Adipocyte (in vitro differentiated cells): ENCODE results near the gene CALML3.

Experiments used
- DNase-seq: peaks from one replicate; pipeline ENCODE4 v3.0.0-alpha.2; 2015; ENCODE audit warnings: low read depth
- H3K27me3 ChIP-seq: replicated peaks from 2 replicates; pipeline ENCODE4 v1.7.0; 2013; ENCODE audit warnings: mild to moderate bottlenecking, low read length, moderate library complexity; ENCODE audit not compliant: control insufficient read depth, insufficient read depth
- H3K36me3 ChIP-seq: 2 replicates; pipeline ENCODE4 v1.7.0; 2013; ENCODE audit warnings: low read length, mild to moderate bottlenecking, moderate library complexity; ENCODE audit not compliant: control insufficient read depth, insufficient read depth, severe bottlenecking
- H3K4me1 ChIP-seq: 2 replicates; pipeline ENCODE4 v1.7.0; 2013; ENCODE audit warnings: mild to moderate bottlenecking, low read length, moderate library complexity; ENCODE audit not compliant: control insufficient read depth, insufficient read depth
- H3K4me3 ChIP-seq: 2 replicates; pipeline ENCODE4 v1.7.0; 2013; ENCODE audit warnings: mild to moderate bottlenecking, low read length, moderate library complexity
- H3K9ac ChIP-seq: 2 replicates; pipeline ENCODE4 v1.7.0; 2013; ENCODE audit warnings: mild to moderate bottlenecking, low read length, moderate library complexity
- H3K9me3 ChIP-seq: 2 replicates; pipeline ENCODE4 v1.7.0; 2013; ENCODE audit warnings: mild to moderate bottlenecking, low read length, moderate library complexity; ENCODE audit not compliant: control insufficient read depth

CALML3 gene

DNA sequence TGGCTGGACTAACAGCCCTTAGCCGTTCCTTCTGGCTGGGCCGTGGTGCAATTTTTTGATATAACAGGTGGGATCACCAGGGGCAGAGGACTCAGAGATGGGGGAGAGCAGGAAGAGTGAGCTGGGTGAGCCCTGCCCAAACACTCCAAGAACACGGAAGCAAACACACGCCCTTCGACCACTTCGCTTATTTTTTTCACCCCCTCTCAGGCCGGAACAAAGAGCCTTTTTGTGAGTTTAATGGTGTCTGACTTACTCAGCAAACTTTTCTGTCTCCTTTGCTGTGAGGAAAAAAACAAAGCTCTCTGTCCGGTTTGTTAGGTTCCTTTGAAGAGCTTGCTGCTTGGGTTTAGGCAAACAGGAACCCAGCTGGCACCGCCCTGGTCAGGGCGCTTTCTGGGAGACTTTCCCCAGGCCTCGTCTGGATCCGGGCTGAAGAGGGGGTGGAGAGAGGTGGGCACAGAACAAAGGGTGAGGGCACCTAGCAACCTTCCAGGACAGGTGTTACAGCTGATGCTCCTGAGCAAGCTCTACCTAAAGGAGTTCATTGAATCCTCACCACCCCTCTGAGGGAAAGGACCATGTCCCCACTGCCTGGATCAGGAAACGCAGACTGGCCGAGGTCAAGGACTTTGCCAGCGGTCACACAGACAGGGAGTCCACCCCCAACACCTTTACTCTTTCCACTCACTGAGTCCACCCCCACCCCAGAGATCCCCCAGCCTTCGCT lies 23.3 kb downstream of the CALML3 start:
- no peak for DNase-seq
- Histone ChIP-seq H3K36me3 (no peaks in the 10 kb centered on the region), H3K9ac (no peak overlapping the region), H3K9me3 (peaks cover 10% of the 10 kb centered on the region), H3K27me3 (no peaks in the 10 kb centered on the region), H3K4me3 (peak overlapping the region; percentile 23), H3K4me1 (peaks cover 37% of the 10 kb centered on the region)

DNA sequence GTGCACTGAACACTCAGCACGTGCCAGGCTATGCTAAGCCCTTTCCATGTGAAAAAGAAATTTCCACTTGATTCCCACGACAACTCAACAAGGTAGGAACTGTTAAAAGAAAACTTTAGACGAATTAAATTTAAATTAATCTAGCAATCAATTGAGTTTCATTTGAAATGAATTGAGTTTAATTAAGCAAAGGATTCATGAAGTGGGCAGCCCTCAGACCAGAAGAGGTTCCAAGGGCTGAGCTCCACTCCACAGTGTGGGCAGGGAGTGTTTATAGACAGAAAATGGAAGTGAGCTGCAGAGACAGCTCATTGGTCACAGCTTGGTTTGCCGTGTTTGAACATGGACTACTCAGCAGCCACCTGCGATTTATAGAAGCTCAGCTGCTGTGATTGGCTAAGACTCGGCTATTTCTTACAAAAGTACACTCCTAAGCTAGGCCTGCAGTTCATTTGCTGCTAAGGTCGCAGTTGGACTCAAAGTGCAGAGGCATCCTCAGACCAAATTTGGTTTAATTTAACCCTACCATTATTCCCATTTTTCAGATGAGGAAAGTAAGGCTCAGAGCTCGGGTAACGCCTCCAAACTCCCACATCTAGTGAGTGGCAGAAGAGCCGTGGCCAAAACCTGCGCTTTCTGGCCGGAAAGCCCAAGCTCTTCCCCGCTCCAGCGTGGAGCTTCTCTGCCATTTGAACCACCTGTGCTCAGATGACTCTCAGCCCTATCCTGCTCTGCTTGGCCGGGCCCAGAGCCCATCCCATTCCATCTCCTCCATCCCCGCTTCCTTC lies 24.9 kb downstream of the CALML3 start:
- no peaks in the 10 kb centered on the region for H3K9me3 ChIP-seq
- DNase-seq = no peak
- H3K4me3 ChIP-seq = no peak overlapping the region
- peaks cover 37% of the 10 kb centered on the region for H3K4me1 ChIP-seq
- no peaks in the 10 kb centered on the region for H3K36me3 ChIP-seq
- no peak overlapping the region for H3K9ac ChIP-seq
- no peaks in the 10 kb centered on the region for H3K27me3 ChIP-seq

DNA sequence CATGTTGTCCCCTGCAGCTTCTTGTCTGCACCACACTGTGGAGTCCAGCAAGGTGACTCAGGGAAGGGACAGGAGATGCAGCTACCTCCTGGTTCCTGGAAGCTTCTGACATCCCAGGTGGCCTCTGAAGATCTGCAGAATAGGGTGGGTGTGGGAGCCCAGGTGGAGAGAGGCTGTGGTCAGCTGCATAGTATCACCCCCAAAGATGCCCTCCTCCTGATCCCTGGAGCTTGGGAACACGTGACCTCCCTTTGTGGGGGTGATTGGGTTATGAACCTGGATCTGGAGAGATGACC lies 25.4 kb downstream of the CALML3 start:
- H3K36me3 ChIP-seq = no peaks in the 10 kb centered on the region
- H3K9me3 ChIP-seq = no peaks in the 10 kb centered on the region
- no peak for DNase-seq
- peaks cover 35% of the 10 kb centered on the region for H3K4me1 ChIP-seq
- no peak overlapping the region for H3K4me3 ChIP-seq
- H3K27me3 ChIP-seq = no peaks in the 10 kb centered on the region
- no peak overlapping the region for H3K9ac ChIP-seq

DNA sequence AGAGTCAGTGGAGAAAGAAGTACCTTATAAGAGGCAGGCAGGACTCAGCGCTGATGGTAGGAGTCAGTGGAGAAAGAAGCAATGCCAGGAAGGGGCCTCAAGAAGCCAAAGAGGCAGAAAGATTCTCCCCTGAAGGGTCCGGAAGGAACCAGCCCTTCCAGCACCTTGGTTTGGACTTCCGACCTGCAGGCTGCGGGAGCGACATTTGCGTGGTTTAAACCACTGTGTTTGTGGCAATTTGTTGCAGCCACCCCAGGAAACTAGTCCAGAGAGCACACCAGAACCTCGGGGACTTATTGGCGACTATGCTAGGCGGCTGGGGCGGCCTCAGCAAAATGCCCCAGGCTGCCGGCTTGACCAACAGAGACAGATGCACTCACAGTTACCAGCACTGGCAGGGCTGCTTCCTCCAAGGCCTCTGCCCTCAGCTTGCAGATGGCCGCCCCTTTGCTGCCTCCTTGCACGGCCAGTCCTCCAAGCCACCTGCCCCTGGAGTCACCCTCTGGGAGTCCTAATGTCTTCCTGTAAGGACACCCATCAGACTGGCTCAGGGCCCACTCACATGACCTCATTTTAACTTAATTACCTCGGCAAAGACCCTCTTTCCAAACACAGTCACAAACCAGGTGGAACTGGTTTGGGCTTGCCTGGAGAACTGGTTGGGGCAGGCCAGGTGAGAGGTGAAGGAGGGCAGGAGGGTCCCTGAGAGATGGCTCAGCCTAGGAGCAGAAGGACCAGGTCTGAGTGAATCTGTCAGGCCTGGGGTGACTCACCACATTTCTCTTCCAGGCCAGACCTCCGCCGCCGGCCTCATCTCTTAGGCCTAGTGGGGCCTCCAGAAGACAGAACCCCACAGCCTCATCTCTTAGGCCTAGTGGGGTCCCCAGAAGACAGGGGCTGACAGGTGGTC lies 26.1 kb downstream of the CALML3 start:
- H3K9ac ChIP-seq = no peak overlapping the region
- no peaks in the 10 kb centered on the region for H3K27me3 ChIP-seq
- H3K4me1 ChIP-seq = peaks cover 30% of the 10 kb centered on the region
- no peaks in the 10 kb centered on the region for H3K9me3 ChIP-seq
- DNase-seq = no peak
- no peak overlapping the region for H3K4me3 ChIP-seq
- H3K36me3 ChIP-seq = no peaks in the 10 kb centered on the region

DNA sequence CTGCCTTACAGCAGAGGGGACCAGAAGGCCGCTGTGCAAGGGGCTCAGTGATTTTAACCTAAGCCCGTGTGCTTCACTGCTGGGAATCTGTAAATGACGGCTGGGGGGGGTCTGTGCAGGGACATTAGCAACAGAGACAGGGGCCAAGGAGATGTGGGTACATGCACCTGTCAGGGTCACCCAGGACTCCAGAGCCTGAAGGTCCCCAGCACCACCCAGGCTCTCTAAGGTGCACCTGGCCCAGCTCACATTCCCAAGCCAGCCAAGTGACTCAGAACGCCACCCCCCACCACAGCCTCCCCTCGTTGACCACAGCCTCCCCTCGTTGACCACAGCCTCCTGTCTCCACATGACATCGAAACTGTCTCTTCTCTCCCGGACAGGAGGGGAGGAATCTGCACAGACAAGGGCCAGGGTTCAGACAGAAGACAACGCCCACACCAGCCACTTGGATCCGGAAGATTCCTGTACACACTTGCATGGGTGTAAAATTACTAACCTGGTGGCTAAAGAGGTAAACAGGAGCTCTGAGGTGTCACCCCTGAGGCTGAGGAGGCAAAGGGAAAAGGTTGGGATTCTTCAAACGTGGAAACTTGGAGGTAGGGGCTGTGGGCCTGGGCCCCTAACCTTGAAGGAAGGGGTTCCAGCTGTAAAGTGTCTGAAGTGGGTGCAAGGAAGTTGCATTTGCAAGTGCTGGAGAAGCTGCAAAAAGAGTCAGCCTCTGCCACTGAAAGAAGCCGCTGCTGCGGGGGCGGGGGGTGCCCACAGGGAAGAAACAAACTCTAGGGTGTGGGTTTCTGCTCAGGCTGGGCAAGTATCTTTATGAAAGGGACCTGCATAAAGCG lies 27.0 kb downstream of the CALML3 start:
- H3K9me3 ChIP-seq = no peaks in the 10 kb centered on the region
- no peak for DNase-seq
- H3K4me1 ChIP-seq = peaks cover 23% of the 10 kb centered on the region
- no peak overlapping the region for H3K9ac ChIP-seq
- no peak overlapping the region for H3K4me3 ChIP-seq
- no peaks in the 10 kb centered on the region for H3K27me3 ChIP-seq
- no peaks in the 10 kb centered on the region for H3K36me3 ChIP-seq

- H3K36me3 ChIP-seq = no peaks in the 10 kb centered on the region
- no peak overlapping the region for H3K4me3 ChIP-seq
- no peaks in the 10 kb centered on the region for H3K9me3 ChIP-seq
- H3K4me1 ChIP-seq = peaks cover 15% of the 10 kb centered on the region
- no peak for DNase-seq
- no peak overlapping the region for H3K9ac ChIP-seq
- H3K27me3 ChIP-seq = no peaks in the 10 kb centered on the region
These were observed 27.9 kb downstream of the CALML3 start for GRCh38 chr10:5552376-5553321.

DNA sequence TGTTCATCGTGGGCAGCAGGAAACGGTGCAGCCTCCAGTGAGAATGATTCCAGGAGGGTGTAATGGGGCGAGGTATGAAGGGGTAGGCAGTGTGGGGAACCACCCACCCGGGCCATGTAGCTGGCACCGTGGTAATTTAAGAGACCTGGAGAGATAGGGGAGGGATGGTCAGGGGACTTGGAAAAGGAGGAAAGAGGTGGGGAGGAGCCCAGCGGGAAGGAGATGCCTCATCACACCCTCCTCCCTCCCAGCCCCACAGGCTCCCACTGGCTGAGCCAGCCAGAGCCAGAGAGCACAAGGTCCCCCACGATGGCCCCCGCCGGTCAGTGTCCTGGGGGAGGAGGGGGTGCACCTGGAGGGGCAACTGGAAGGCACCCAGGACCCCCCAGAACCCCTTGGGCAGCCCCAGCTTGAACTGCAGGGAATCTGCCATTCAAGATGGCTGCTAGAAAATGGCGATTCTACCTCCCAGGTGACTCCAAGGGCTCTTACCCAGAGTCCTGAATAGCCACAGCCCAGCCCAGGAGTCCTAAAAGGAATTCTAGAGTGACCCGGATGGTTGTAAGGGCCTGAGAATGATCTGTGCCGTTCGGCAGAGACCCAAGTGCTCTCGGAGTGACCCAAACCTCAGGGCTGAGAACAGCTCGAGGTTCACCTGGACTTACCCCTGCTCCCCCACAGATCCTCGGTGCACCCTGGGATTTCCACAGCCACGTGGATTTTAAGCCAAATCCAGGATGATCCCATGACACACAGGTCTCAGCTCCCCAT lies 28.8 kb downstream of the CALML3 start:
- Histone ChIP-seq H3K9me3 (no peaks in the 10 kb centered on the region), H3K4me3 (no peak overlapping the region), H3K27me3 (no peaks in the 10 kb centered on the region), H3K36me3 (no peaks in the 10 kb centered on the region), H3K9ac (no peak overlapping the region), H3K4me1 (peaks cover 7% of the 10 kb centered on the region)
- no peak for DNase-seq

DNA sequence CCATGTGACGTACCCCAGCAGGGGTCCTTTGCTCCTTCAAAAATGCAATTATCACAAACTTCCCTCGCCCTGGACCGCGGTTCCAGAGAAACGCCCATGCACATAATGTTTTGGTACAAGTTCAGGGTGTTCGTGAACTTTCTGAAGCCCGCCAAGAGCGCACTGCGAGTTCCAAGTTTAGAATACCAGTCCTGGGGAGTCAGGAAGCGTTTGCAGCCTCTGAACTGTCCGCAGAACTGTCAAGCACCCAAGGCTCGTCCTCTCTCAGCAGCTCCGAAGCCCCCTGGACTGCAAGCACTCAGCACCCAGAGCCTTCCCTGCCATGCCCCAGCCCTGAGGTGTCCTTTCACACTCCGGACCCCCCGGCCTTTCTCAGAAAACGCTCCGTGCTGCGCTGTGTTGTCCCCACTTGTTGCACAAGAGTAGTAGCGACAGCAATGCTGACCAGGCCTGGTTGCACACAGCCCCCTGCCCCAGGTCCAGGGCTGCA lies 30.3 kb downstream of the CALML3 start:
- Histone ChIP-seq H3K9me3 (no peaks in the 10 kb centered on the region), H3K27me3 (no peaks in the 10 kb centered on the region), H3K4me1 (peaks cover 8% of the 10 kb centered on the region), H3K4me3 (no peak overlapping the region), H3K9ac (no peak overlapping the region), H3K36me3 (no peaks in the 10 kb centered on the region)
- DNase-seq = no peak

- no peak overlapping the region for H3K4me3 ChIP-seq
- H3K9me3 ChIP-seq = no peaks in the 10 kb centered on the region
- no peak overlapping the region for H3K9ac ChIP-seq
- no peaks in the 10 kb centered on the region for H3K27me3 ChIP-seq
- DNase-seq = no peak
- peaks cover 10% of the 10 kb centered on the region for H3K4me1 ChIP-seq
- H3K36me3 ChIP-seq = no peaks in the 10 kb centered on the region
These were observed 31.1 kb downstream of the CALML3 start for GRCh38 chr10:5555881-5556280.
